HG02798 (cell line): Measurements from ENCODE around the gene SLC7A5.
"Not testable (repeated sequence)": the region's sequence is repeated elsewhere in the genome, so short reads cannot be mapped to it uniquely, and the experiment has no call there.

Source experiments
- ATAC-seq: cut with Tn5 transposase; IDR thresholded peaks from one replicate; pipeline ENCODE4 v1.9.1; 2021; ENCODE audit warnings: mild to moderate bottlenecking; ENCODE audit not compliant: unreplicated experiment, poor library complexity

SLC7A5 gene

DNA sequence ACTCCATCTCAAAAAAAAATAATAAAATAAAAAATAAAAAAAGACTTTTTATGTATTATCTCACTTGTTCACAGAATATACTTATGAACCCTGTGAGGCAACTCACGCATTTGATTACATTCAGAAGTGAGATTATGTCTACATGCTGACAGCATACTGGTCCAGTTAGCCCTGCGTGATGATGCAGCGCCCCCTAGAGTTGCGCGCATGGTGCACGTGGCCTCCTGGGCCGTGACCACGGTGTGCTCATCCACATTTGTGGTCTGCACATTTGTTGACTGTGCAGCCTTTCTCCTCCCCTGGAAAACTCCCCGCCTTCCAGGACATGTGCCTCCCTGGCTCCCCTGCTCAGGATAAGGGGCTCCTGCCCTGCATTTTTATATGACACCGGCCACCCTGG lies 20.5 kb upstream of the SLC7A5 start:
- not testable (repeated sequence) for ATAC-seq

DNA sequence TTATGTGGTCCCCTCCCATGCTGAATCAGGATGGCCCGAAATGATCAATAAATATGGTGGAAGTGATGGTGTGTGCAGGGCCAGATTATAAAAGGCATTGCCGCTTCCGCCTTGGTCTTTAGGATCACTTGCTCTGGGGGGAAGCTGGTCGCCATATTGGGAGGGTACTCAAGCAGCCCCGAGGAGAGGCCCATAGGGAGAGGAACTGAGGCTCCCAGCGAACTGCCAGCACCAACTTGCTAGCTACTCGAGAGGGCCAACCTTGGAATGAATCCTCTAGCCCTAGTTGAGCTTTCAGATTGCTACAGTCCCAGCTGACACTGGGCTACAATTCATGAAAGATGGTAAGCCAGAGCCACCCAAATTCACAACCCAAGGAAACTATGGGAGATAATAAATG lies 19.0 kb upstream of the SLC7A5 start:
- not testable (repeated sequence) for ATAC-seq

- ATAC-seq: not testable (repeated sequence)
Measured at GRCh38 chr16:87887931-87888330, 18.6 kb upstream of the SLC7A5 start.

DNA sequence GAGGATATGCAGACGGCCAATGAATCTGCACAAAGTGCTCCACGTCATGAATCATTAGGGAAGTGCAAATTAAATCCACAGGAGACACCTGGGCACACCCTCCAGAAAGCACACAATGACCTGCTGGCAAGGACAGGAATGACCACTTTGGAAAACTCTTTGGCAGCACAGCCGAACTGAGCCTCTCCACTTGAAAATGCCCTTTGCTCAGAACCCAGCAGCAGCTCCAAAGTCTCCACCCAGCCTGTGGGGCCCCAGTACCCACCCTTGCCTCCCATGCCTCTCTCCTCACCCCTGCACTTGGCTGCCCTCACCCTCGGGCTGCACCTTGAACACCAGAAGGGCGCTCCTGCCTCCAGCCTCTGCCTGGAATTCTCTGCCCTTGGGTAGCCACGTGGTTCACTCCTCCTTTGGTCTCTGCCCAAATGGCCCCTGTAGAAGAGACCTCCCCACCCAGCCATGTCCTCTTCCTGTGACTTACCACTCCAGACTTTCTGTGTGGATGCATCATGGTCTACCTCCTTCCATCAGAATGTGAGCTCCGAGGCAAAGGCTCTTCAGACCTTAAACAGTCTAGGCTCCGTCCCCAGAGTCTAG lies 16.2 kb upstream of the SLC7A5 start:
- not testable (repeated sequence) for ATAC-seq

GRCh38 chr16:87882436-87883019 lies 13.2 kb upstream of the SLC7A5 start:
- ATAC-seq: no peak

DNA sequence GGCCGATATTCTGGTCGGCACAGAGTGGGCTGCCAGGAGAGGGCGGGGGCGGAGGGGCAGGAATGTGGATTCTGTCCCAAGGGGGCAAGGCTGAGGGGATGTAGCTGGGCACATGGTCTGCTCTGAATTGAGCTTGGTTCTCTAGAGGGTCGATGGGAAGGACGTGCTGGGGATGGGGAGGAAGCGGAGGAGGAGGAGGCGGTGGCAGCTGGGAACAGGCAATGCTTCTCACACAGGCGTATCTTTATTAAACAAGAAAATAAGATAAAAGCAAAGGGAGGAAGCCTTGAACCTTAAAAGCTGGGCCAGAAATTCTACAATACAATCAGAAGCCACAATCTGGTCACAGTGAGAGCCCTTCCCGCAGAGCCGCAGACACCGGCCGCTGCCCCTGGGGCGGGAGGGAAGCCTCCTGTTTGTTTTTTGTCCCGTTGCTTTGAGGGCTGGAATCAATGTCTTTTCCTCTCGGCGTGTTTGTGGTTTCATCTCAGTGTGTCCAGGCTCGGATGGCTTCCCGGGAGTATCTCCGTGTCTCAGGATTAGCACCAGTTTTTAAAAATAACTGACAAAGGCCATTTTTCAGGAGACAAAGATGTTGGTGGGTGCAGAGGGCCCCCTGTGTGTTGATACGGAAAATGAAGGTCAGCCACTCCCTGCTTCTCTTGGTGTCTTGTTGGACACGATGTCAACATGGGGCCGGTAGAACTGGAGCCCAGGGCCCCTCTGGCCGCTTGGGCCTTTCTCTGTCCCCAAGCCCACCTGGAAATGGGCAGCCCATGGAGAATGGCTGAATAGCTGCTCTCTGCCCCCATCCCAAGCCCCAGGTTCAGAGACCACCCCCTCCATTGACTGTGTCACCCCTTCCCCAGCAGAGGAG lies 12.3 kb upstream of the SLC7A5 start:
- no peak for ATAC-seq

GRCh38 chr16:87880117-87880696 lies 10.9 kb upstream of the SLC7A5 start:
- no peak for ATAC-seq

DNA sequence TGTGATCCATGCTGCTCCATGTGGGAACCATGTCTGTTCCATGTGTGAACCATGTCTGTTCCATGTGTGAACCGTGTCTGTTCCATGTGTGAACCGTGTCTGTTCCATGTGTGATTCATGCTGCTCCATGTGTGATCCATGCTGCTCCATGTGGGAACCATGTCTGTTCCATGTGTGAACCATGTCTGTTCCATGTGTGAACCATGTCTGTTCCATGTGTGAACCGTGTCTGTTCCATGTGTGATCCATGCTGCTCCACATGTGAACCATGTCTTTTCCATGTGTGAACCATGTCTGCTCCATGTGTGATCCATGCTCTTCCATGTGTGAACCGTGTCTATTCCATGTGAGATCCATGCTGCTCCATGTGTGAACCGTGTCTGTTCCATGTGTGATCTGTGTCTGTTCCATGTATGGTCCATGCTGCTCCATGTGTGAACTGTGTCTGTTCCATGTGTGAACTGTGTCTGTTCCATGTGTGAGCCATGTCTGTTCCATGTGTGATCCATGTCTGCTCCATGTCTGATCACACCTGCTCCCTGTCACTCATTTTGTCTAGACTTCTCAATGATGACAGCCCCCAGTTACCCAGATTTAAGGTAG lies 10.2 kb upstream of the SLC7A5 start:
- not testable (repeated sequence) for ATAC-seq

- no peak for ATAC-seq
Measured at GRCh38 chr16:87878704-87879103, 9.4 kb upstream of the SLC7A5 start.

GRCh38 chr16:87877942-87878507 lies 8.7 kb upstream of the SLC7A5 start:
- ATAC-seq: no peak

GRCh38 chr16:87874639-87875427 lies 5.5 kb upstream of the SLC7A5 start:
- ATAC-seq: no peak

- ATAC-seq: not testable (repeated sequence)
Measured at GRCh38 chr16:87870418-87871291, 1.3 kb upstream of the SLC7A5 start.

GRCh38 chr16:87869879-87870417 lies 641 bp upstream of the SLC7A5 start:
- ATAC-seq: not testable (repeated sequence)

- not testable (repeated sequence) for ATAC-seq
Measured at GRCh38 chr16:87868254-87869029, 865 bp downstream of the SLC7A5 start.

DNA sequence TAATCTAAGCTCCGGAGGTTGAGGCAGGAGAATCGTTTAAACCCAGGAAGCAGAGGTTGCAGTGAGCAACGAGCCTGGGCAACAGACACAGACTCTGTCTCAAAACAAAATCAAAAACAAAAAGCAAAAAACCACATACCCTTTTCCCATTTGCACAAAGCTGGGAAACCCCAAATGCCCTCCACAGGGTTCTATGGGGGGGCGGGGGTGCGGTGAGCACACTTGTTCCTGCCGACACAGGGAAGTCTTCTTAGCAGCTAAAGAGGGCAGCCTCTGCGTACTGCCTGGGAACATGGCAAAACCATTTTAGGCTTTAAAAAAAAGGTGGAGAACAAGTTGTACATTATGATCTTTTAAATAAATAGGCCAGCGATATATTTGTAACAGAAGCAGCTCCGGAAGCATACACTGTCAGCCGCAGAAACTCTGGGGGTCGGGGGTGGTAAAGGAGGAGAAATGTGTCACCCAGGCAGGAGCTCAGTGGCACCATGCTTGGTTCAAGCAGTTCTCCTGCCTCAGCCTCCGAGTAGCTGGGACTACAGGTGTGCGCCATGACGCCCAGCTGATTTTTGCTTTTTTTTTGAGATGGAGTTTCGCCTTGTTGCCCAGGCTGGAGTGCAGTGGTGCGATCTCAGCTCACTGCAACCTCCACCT lies 3.3 kb downstream of the SLC7A5 start:
- not testable (repeated sequence) for ATAC-seq

DNA sequence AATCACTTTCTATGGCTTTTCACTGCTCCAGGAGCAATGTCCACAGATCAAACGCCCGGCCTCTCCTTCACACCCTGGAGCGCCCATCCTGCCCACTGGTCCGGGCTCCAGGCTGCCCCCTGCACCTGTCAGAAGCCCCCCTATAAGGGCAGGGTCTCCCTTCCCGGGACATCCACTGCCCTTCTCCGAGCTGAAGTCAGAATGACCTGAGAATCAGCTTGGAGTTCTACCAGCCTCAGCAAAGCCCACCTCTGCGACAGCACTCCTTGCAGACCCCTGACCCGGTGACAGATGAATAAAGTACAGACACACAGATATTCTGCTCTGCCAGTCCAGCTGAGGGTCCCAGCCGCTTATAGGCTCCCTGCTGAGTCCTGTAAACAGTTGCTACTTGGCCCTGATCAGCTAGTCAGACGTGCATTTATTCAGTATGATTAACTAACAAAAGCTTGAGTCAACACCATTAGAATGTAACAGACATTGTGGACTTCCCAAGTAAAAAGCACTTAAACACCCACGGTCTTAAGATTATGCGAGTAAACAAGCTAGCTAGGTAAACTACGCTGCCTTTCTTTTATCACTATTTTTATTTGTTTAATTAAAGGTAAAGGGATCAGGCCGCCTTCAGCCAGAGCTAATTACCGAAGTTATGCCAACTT lies 4.8 kb downstream of the SLC7A5 start:
- no peak for ATAC-seq

DNA sequence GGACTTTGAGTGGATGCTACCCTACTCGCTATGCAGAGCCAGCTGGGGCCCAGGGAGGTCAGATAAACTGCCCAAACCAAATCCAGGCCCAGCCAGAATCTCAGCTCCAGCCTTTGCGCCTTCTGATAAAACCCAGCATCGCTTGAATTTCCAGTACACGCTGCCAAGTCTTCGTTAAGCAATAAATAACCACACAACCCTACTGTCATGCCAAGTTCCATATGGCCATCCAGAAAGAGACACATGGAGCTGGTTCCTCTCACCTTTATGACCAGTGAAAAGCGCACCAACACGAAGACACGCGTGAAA lies 6.0 kb downstream of the SLC7A5 start:
- ATAC-seq: not testable (repeated sequence)
